T-helper 1 cell treated with Interleukin-12 subunit alpha and Interleukin-12 subunit beta and Interleukin-4 antibody, amounts not matched to agents 30 ng/mL and 1 ng/mL, for 36 hours (primary cell): ENCODE data around the gene DLEC1. TPM values are rescaled to one million over a fixed set of nuclear protein-coding genes. Genes with fewer than 3 reads are reported as not detected.

Experiments
- intact Hi-C: fragments of 100-400 bp; cut with micrococcal nuclease; formaldehyde crosslinking; loops from one replicate; pipeline ENCODE4 v1.15.1; 2024
- total RNA-seq: library from RNA; stranded (reverse); gene quantifications from 2 replicates; pipeline ENCODE4 v1.2.3, GENCODE V29; 2022

Gene DLEC1, protein sequence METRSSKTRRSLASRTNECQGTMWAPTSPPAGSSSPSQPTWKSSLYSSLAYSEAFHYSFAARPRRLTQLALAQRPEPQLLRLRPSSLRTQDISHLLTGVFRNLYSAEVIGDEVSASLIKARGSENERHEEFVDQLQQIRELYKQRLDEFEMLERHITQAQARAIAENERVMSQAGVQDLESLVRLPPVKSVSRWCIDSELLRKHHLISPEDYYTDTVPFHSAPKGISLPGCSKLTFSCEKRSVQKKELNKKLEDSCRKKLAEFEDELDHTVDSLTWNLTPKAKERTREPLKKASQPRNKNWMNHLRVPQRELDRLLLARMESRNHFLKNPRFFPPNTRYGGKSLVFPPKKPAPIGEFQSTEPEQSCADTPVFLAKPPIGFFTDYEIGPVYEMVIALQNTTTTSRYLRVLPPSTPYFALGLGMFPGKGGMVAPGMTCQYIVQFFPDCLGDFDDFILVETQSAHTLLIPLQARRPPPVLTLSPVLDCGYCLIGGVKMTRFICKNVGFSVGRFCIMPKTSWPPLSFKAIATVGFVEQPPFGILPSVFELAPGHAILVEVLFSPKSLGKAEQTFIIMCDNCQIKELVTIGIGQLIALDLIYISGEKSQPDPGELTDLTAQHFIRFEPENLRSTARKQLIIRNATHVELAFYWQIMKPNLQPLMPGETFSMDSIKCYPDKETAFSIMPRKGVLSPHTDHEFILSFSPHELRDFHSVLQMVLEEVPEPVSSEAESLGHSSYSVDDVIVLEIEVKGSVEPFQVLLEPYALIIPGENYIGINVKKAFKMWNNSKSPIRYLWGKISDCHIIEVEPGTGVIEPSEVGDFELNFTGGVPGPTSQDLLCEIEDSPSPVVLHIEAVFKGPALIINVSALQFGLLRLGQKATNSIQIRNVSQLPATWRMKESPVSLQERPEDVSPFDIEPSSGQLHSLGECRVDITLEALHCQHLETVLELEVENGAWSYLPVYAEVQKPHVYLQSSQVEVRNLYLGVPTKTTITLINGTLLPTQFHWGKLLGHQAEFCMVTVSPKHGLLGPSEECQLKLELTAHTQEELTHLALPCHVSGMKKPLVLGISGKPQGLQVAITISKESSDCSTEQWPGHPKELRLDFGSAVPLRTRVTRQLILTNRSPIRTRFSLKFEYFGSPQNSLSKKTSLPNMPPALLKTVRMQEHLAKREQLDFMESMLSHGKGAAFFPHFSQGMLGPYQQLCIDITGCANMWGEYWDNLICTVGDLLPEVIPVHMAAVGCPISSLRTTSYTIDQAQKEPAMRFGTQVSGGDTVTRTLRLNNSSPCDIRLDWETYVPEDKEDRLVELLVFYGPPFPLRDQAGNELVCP (N-terminal part only)
- 1.0 and 3.9 TPM in 2 replicates for total RNA-seq

DNA sequence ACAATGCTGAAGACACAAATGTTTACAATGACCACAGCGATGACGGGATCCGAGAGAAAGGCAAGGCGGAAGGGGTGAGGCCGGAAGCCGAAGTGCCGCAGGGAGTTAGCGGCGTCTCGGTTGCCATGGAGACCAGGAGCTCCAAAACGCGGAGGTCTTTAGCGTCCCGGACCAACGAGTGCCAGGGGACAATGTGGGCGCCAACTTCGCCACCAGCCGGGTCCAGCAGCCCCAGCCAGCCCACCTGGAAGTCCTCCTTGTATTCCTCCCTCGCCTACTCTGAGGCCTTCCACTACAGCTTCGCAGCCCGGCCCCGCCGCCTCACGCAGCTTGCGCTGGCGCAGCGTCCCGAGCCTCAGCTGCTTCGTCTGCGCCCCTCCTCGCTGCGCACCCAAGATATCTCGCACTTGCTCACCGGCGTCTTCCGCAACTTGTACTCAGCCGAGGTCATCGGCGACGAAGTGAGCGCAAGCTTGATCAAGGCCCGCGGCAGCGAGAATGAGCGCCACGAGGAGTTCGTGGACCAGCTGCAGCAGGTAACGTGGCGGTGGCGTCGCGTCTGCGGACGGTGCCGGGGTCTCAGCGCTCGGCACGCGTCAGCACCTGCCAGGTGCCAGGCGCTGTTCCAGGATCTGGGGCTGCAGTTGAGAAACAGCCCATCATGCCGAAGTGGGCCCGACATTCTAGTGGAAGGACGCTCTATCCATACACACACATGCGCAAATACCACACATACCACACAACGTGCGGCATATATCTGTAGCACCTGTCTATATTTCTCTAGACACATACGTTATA, at the start of gene DLEC1:
Gene DLEC1, plus strand, starts transcription at position 108 of the 798 bp plus-strand sequence. Its CDS starts 18 bp downstream, at position 126.
- intact Hi-C loops = loop anchor here (1.0 to 10.0 kb wide), 10 partner anchors 8 to 1226 kb away; partner anchors contain the start of genes ACAA1, EXOG, OXSR1 and XYLB

DNA sequence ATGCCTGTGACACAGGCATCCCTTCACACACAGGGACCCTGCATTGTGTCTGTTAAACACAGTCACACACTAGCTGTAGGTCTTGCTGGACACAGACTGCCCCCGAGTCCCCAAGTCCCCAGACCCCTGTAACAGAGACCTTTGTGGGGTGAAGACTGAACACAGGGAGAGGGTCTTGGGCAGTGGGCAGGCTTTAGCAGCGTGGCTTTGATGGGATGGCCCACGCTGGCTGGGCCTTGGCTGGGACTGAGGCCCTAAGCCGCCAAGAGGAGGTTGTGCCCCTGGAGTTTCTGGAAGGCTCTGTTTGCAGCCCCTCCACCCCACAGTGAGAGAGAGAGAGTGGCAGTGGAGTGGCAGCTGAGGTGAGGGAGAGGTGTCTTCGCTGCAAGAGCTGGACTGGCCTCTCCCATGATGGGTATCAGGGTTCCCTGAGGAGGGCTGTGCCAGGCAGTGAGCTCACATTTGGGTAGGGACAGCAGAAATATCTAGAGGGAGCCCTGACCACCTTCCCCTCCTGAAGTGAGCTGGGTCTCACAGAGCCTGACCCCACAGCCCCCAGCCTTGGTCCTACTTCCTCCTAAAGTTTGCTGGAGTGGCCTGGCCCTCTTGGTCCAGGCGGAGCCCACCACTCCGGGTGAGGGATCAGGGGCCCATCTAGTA, 49.1 kb upstream of the DLEC1 start:
- intact Hi-C loops = no loop called here

DNA sequence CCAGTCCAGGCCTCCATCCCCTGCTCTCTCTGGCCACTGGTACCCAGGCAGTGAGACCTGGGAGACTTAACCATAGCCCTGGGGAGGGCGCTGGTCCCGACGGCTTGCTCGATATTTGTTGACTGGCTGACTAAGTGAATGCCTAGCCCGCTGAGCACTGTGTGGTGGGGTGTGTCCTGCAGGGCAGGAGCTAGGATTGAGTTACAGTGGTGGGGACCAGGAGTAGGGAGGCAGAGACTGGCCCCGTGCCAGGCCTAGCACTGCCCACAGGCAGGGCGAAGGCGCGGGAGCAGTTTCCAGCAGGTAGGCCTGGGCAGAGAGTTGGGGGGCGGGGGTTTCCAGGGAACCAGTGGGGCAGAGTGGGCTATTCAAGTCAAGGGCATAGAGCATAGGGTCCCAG, 48.5 kb upstream of the DLEC1 start, which contains the start of gene VILL:
Gene VILL, plus strand, starts transcription at position 260 of the 400 bp plus-strand sequence. CDS start 2,887 bp downstream, outside the sequence.
- intact Hi-C loops = no loop called here

DNA sequence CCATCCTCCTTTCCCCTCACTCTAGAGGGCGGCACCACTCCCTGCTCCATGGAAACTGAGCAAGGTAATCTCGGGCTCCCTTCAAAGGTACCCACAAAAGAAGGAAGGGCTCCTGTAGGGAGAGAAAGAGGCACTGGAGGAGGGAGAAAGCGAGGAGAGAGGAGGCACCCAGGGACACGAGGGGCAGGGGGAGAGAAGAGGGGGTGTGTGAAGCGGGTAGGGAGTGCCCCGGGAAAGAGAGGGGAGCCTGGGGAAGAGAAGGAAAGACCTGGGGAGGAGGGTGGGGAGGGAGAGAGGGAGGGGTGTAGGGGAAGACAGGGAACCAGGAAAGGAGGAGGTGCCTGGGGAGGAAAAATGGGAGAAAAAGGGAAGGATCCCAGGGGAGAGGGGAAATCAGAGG, 47.9 kb upstream of the DLEC1 start:
- intact Hi-C loops = no loop called here

DNA sequence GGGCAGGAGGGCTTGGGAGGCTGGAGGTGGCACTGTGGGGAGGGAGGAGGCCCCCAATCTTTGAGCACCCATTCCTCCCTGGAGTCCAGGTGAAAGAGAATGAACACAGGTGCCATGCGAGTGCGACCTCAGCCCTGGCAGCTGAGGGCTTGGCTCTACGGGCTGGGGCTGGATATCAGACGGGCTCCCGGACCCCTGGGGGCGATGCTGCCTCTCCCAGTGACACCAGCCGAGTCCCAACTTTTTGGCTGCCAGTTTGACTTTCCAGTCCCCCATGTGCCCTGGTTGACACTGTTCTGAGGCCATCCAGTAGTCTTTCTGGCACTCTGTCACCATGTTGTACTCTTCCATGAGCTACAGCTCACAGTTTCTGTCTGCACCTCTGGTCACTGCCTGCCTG, 47.2 kb upstream of the DLEC1 start:
- intact Hi-C loops = no loop called here

DNA sequence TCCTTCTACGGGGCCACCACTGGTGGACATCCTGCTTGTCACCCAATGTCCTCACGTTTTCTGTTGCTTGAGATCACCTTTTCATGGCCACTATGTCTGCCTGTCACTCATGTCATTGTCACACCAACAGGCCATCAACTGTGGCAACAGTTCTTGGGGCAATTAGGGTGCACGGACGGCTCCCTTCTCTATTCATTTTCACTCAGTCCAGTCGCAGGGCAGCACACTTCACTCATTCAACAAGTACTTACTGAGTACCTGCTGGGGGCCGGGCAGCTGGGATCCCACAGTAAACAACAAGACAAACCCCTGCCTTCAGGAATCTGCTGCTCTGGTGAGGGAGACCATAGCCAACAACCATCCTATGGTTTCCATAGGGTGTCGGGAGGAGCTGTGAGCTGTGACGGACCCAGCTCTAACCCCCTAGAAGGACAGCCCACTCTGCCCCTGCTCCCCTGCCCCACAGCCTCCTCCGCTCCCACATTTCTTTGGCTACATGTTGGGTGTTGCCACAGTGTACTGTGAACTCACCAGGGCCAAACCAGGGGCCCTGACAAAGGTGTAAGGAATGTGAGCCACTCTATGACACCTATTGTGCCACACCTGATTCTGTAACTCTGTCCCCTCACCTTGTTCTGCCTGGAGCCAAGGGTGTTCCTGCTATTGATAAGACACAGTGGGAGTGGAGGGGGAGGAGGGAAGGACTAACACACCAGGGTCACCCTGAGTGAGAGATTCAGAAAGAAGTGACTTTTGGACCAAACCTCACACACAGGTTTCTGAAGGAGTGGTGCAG, 46.5 kb upstream of the DLEC1 start:
- intact Hi-C loops = no loop called here

DNA sequence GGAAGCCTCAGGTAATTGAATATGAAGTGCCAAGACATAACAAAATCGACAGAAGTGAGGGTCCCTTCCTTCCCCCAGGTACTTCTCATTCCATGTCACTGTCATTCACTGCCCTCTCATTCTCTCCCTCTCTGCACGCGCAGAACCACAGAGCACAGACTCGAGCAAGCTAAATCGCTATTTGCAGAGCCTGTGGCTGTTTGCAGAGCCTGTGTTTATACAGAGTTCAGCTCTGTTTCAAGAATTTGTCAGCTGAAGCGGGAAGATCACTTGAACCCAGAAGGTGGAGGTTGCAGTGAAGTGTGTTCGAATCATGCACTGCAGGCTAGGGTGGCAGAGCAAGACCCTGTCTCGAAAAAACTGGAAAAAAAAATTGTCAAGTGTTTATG, 45.9 kb upstream of the DLEC1 start:
- intact Hi-C loops = no loop called here

DNA sequence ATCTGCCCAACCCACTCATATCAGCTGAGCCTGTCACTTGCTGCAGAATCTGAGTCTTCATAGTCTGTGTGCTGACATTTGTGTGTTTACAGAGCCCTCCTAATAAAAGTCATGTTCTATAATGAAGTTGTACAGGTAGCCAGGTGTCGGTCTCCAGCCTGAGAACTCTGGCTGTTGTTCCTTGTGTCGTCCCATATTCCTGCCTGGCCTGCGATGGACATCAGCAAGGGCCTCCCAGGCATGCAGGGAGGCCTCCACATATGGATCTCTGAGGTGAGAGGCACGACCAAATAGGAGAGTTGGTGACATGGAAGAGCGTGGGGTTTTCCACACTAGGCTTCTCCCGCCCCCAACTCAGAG, 45.6 kb upstream of the DLEC1 start:
- intact Hi-C loops = no loop called here

DNA sequence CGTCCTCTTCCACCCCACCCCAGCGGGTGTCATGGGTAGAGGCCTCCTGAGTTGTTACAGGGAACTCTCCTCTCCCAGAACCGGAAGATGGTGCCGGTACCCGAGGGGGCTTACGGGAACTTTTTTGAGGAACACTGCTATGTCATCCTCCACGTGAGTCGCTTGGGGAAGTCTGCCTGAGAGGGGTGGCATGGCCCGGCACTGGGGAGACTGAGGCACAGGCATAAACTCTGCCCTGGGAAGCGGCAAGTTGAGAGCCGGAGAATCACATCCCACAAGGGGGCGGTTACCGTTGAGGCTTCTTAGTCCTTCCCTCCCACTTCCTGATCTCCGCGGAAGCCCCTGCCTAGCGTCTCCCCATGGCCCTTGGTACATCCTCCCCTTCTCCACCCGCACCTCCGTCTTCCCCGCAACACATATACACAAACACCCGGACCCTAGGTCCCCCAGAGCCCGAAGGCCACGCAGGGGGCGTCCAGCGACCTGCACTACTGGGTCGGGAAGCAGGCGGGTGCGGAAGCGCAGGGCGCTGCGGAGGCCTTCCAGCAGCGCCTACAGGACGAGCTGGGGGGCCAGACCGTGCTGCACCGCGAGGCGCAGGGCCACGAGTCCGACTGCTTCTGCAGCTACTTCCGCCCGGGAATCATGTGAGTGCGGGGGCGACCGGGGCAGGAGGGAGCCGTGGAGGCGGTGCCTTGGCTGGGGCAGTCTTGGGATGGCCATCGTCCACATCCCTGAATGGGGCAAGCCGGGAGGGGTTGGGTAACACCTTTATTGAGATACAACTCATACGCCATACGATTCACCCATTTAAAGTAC, 45.0 kb upstream of the DLEC1 start:
- intact Hi-C loops = loop anchor here (1.0 kb wide), 2 partner anchors 144 to 171 kb away; partner anchors contain the start of genes MYD88 and OXSR1

DNA sequence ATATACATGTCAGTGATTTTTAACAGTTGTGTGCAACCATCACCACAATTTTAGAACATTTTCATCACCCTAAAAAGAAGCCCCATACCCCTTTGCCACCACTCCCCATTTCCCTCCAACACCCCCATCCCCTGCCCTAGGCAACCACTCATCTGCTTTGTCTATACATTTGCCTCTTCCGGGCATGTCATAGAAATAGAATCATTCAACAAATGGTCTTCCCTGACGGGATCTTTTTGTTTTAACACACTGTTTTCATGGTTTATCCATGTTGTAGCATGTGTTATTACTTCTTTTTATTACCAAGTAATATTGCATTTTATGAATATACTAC, 44.4 kb upstream of the DLEC1 start:
- intact Hi-C loops = loop anchor here (1.0 kb wide), 2 partner anchors 144 to 171 kb away; partner anchors contain the start of genes MYD88 and OXSR1

DNA sequence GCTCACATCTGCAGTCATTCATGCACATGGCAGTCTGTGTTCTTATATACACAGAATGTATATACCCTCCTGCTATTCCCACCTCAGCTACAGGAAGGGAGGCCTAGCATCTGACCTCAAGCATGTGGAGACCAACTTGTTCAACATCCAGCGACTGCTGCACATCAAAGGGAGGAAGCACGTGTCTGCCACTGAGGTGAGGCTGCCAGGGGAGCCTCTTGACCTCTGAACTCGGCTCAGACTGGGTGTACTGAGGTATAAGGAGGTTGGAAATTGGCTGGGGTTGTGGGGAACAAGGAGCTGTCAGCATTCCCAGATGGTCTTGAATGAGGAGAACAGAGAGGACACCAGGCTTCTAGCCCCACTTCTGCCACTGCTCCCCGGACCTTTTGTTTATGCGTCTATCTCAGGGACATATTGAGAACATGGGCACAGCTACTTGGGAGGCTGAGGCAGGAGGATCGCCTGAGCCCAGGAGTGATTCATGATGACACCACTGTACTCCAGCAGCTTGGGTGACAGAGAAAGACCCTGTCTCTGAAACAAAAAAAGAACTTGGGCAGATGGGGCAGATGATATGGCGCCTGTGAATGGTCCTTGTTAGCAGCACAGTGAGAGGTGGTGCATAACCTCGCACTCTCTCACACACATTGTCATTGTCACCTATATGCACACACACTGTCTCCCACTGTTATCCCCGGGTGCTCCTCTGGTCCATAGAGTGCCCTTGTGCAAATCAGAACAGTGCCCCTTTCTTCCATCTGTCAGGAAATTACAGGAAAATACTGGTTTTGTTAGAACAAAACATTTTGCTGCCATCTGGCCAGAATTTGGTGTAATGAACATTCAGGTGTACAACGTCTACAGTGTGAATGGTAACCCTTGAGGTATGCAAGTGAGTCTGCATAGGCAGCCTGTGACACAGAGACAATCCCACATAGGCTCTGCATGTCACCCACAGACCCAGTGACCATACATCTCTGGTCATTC, 43.1 kb upstream of the DLEC1 start:
- intact Hi-C loops = loop anchor here (1.0 to 2.0 kb wide), 6 partner anchors 22 to 1003 kb away; partner anchors contain the start of genes DLEC1, EPM2AIP1, EXOG and MLH1

DNA sequence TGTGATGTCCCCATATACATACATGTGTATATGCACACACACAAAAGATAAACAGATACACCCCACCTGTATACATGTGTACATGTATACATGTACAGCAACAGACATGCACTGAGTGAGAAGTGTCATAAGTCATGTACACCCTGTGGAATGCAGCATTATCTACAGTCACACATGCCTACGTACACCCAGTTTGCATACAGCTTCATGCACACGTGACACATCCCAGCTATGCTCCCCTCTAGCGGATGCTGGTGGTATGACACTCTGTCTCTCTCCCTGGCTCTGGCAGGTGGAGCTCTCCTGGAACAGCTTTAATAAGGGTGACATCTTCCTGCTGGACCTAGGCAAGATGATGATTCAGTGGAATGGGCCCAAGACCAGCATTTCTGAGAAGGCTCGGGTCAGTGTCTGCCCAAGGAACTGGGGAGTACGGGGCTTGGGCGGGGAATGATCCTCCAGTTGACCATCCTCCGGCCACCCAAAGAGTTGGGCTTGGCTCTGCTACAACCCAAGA, 42.2 kb upstream of the DLEC1 start:
- intact Hi-C loops = loop anchor here (1.0 to 2.0 kb wide), 6 partner anchors 23 to 1004 kb away; partner anchors contain the start of genes DLEC1, EPM2AIP1, EXOG and MLH1

DNA sequence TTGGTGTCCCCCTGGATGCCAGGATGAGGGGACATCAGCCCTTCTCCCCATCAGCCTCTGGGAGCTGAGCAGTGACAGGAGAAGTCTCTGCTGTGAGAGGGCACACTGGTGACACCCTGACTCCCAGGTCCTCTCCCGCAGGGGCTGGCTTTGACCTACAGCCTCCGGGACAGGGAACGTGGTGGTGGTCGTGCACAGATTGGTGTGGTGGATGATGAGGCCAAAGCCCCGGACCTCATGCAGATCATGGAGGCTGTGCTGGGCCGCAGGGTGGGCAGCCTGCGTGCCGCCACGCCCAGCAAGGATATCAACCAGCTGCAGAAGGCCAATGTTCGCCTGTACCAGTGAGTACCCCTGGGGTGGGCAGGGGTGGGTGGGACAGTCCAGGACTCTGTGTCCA, 41.7 kb upstream of the DLEC1 start:
- intact Hi-C loops = loop anchor here (2.0 kb wide), 1 partner anchor 499 kb away; the partner anchor contains the start of gene EXOG

DNA sequence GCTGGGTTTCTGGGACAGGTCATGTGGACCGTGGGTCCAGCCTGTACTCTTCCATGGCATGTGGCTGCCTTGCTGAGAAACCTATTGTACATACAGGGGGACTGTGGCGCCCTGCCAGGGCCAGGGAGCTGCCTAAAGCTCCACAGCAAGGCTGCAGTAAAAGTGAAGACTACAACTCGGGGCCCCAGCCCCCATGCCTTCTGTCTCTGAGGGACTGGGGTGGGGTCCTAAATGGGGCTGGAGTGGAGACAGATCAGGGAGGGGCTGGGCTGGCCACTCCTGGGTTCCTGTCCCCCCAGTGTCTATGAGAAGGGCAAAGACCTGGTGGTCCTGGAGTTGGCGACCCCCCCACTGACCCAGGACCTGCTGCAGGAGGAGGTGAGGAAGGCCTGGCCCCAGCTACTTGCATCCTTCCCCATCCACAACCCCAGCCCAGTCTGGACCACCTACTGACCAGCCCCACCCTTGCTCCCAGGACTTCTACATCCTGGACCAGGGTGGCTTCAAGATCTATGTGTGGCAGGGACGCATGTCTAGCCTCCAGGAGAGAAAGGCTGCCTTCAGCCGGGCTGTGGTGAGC, 41.1 kb upstream of the DLEC1 start:
- intact Hi-C loops = loop anchor here (2.0 kb wide), 1 partner anchor 499 kb away; the partner anchor contains the start of gene EXOG

DNA sequence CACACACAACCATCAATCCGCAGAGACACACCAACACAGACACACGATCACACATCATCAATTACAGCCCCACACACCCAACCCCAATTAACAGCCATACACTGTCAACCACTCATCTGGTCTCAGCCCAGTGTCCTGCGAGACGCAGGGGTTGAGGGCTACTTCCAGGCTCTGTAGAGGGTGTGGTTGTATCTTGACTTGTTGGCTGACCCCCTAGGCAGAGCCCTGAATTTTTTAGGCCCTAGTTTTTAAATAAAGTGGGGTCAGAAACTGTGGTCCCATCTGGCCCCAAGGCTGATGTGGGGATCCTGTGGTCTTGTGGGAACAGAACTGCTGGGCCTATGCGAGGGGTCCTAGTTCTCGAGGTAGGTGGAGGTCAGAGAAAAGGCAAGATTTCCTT, 39.2 kb upstream of the DLEC1 start:
- intact Hi-C loops = no loop called here
